HG03135 (cell line): ENCODE measurements around the gene ZNF653.

ENCODE experiments used
- ATAC-seq: cut with Tn5 transposase; IDR thresholded peaks from one replicate; pipeline ENCODE4 v1.9.1; 2021; ENCODE audit warnings: mild to moderate bottlenecking, moderate library complexity; ENCODE audit not compliant: unreplicated experiment

The ZNF653 gene

GRCh38 chr19:11505504-11506100 is at the start of gene ZNF653:
Gene ZNF653 (minus strand): TSS chr19:11505839. CDS start chr19:11505786, 53 bp downstream.
- peak; percentile 50 for ATAC-seq

- no peak for ATAC-seq
These were observed 49.6 kb upstream of the ZNF653 start for GRCh38 chr19:11555246-11555645.

GRCh38 chr19:11554160-11554559 is 48.5 kb upstream of the ZNF653 start:
- ATAC-seq: no peak

GRCh38 chr19:11552666-11553372 is 47.2 kb upstream of the ZNF653 start:
- ATAC-seq: no peak

GRCh38 chr19:11551603-11552235 is 46.1 kb upstream of the ZNF653 start:
- ATAC-seq: no peak

- ATAC-seq: no peak
These were observed 44.6 kb upstream of the ZNF653 start for GRCh38 chr19:11550265-11550664.

- ATAC-seq: no peak
These were observed 43.8 kb upstream of the ZNF653 start for GRCh38 chr19:11549386-11549953.

GRCh38 chr19:11547929-11548700 is 42.5 kb upstream of the ZNF653 start:
- no peak for ATAC-seq

- ATAC-seq: no peak
These were observed 35.6 kb upstream of the ZNF653 start for GRCh38 chr19:11541238-11541637.

GRCh38 chr19:11540645-11541044 is 35.0 kb upstream of the ZNF653 start:
- no peak for ATAC-seq

- no peak for ATAC-seq
These were observed 34.1 kb upstream of the ZNF653 start for GRCh38 chr19:11539495-11540365.

GRCh38 chr19:11538232-11539036 is 32.8 kb upstream of the ZNF653 start, which contains the start of gene CNN1:
Gene CNN1 (plus strand): TSS chr19:11538851. CDS start chr19:11538928, 77 bp downstream.
- ATAC-seq: no peak

GRCh38 chr19:11535792-11536595 is 30.4 kb upstream of the ZNF653 start:
- ATAC-seq: no peak

- no peak for ATAC-seq
These were observed 29.3 kb upstream of the ZNF653 start for GRCh38 chr19:11534948-11535347.

- no peak for ATAC-seq
These were observed 28.9 kb upstream of the ZNF653 start for GRCh38 chr19:11534538-11534937.

- no peak for ATAC-seq
These were observed 24.8 kb upstream of the ZNF653 start for GRCh38 chr19:11530432-11530831.

- peak; percentile 88 for ATAC-seq
These were observed 23.1 kb upstream of the ZNF653 start, which contains the start of gene ECSIT for GRCh38 chr19:11528551-11529341. Gene ECSIT (minus strand): TSS chr19:11529134. CDS start chr19:11519170, 9,964 bp downstream.
